Caco-2 (cell line): ENCODE measurements around the gene COLEC12. TPM values are rescaled to one million over a fixed set of nuclear protein-coding genes. Genes with fewer than 3 reads are reported as not detected.

ENCODE experiments used
- BruUV-seq: library from RNA; stranded (reverse); fragments of 400-500 nt; replicated peaks from 2 replicates; lab custom pipeline; 2021; lab: Mats Ljungman, UMichigan
- CTCF ChIA-PET: fragments of 300-600 bp; sonication (Branson Sonifier 250); formaldehyde crosslinking; loops from one replicate; lab custom pipeline; 2022; ENCODE audit warnings: antibody characterized with exemption; lab: Charles Lee
- POLR2A ChIA-PET: fragments of 300-600 bp; sonication (Branson Sonifier 250); formaldehyde crosslinking; loops from one replicate; lab custom pipeline; 2022; ENCODE audit warnings: antibody characterized with exemption; lab: Charles Lee
- DNase-seq, 2 experiments: peaks; one replicate each; pipeline versions ENCODE4 v3.0.0 to v3.0.0-alpha.2; 2020 to 2022
- H3K27me3 ChIP-seq: replicated peaks from 2 replicates; pipeline ENCODE4 v1.6.0; 2011; ENCODE audit warnings: low read length; ENCODE audit not compliant: control insufficient read depth, insufficient read depth
- H3K36me3 ChIP-seq: 2 replicates; pipeline ENCODE4 v1.5.1; 2011; ENCODE audit warnings: low read length; ENCODE audit not compliant: control insufficient read depth, insufficient read depth
- H3K4me1 ChIP-seq: fragments of 250-450 bp; sonication (Bioruptor Pico); 2 replicates; pipeline ENCODE4 v1.5.1; 2020; ENCODE audit warnings: mild to moderate bottlenecking
- H3K4me3 ChIP-seq: 2 replicates; pipeline ENCODE4 v1.5.1; 2011; ENCODE audit warnings: low read depth, mild to moderate bottlenecking, control low read depth, low read length
- H3K9me3 ChIP-seq: fragments of 250-450 bp; sonication (Bioruptor Pico); 2 replicates; pipeline ENCODE4 v1.5.1; 2020; ENCODE audit warnings: mild to moderate bottlenecking, moderate library complexity
- H3K27ac Mint-ChIP-seq: one replicate; pipeline ENCODE4 v1.8.0; 2022; ENCODE audit warnings: mixed read lengths; ENCODE audit not compliant: unreplicated experiment
- H3K27me3 Mint-ChIP-seq: one replicate; pipeline ENCODE4 v1.8.0; 2022; ENCODE audit warnings: mixed read lengths; ENCODE audit not compliant: insufficient read depth, unreplicated experiment
- H3K36me3 Mint-ChIP-seq: one replicate; pipeline ENCODE4 v1.8.0; 2022; ENCODE audit warnings: mild to moderate bottlenecking, mixed read lengths; ENCODE audit not compliant: insufficient read depth, unreplicated experiment
- H3K4me1 Mint-ChIP-seq: one replicate; pipeline ENCODE4 v1.8.0; 2022; ENCODE audit warnings: low read depth, mixed read lengths; ENCODE audit not compliant: unreplicated experiment
- H3K4me3 Mint-ChIP-seq: one replicate; pipeline ENCODE4 v1.8.0; 2022; ENCODE audit warnings: mild to moderate bottlenecking, moderate library complexity, mixed read lengths; ENCODE audit not compliant: unreplicated experiment
- H3K9me3 Mint-ChIP-seq: one replicate; pipeline ENCODE4 v1.8.0; 2022; ENCODE audit warnings: mixed read lengths; ENCODE audit not compliant: unreplicated experiment
- CTCF ChIP-seq, 2 experiments: fragments of 200-600 bp in 1 of 2; IDR thresholded peaks; 1 replicate in 1 of 2; 2 replicates in 1 of 2; pipeline versions ENCODE4 v1.5.1 to v1.8.0; 2011 to 2022; ENCODE audit warnings: antibody characterized with exemption in 1 of 2, control low read depth in 1 of 2, inconsistent platforms in 1 of 2, low read depth in 1 of 2, low read length in 1 of 2, mild to moderate bottlenecking in 1 of 2, moderate library complexity in 1 of 2; ENCODE audit not compliant: insufficient read depth in 1 of 2, severe bottlenecking in 1 of 2, unreplicated experiment in 1 of 2
- intact Hi-C: fragments of 100-400 bp; cut with micrococcal nuclease; formaldehyde crosslinking; loops from one replicate; pipeline ENCODE4 v1.10.0; 2022; ENCODE audit not compliant: unreplicated experiment
- total RNA-seq: library from RNA; stranded (reverse); gene quantifications from 2 replicates; pipeline ENCODE4 v1.2.3, GENCODE V29; 2022

The COLEC12 gene
- total RNA-seq, 1 experiment from 2014 or later = 0.09 TPM

- no peak overlapping the region for H3K4me3 ChIP-seq
- H3K9me3 Mint-ChIP-seq = peaks cover under 1% of the 10 kb centered on the region
- no peak for TF ChIP-seq CTCF (IDR thresholded peaks at IDR 0.05; ENCODE audit: insufficient read depth in 1 of 2, low read depth in 1 of 2, low read length in 1 of 2, severe bottlenecking in 1 of 2, unreplicated experiment in 1 of 2)
- H3K36me3 Mint-ChIP-seq = no peaks in the 10 kb centered on the region
- no peaks in the 10 kb centered on the region for H3K27me3 Mint-ChIP-seq
- no peaks in the 10 kb centered on the region for H3K4me1 Mint-ChIP-seq
- no TSS peak for BruUV-seq
- POLR2A ChIA-PET = no interaction called here
- DNase-seq = no peak
- H3K9me3 ChIP-seq = no peaks in the 10 kb centered on the region
- intact Hi-C loops = no loop called here
- CTCF ChIA-PET = no interaction called here
- no peaks in the 10 kb centered on the region for H3K36me3 ChIP-seq
- H3K4me3 Mint-ChIP-seq = no peak overlapping the region
- H3K4me1 ChIP-seq = peaks cover 4% of the 10 kb centered on the region; the same call in 1 of the 2 replicates
- H3K27me3 ChIP-seq = no peaks in the 10 kb centered on the region
- no peak overlapping the region for H3K27ac Mint-ChIP-seq
These were observed 55.4 kb downstream of the COLEC12 start for GRCh38 chr18:445055-445454.

GRCh38 chr18:438571-438970 is 61.9 kb downstream of the COLEC12 start:
- Histone ChIP-seq H3K4me1 (no peaks in the 10 kb centered on the region), H3K9me3 (no peaks in the 10 kb centered on the region; the same call in 1 of the 2 replicates), H3K27me3 (no peaks in the 10 kb centered on the region), H3K4me3 (no peak overlapping the region), H3K36me3 (no peaks in the 10 kb centered on the region)
- ChIA-PET POLR2A (no interaction called here), CTCF (no interaction called here)
- no TSS peak for BruUV-seq
- TF ChIP-seq CTCF (IDR thresholded peaks at IDR 0.05; ENCODE audit: insufficient read depth in 1 of 2, low read depth in 1 of 2, low read length in 1 of 2, severe bottlenecking in 1 of 2, unreplicated experiment in 1 of 2) = no peak
- DNase-seq = no peak
- Mint-ChIP-seq H3K4me1 (no peaks in the 10 kb centered on the region), H3K27ac (no peak overlapping the region), H3K36me3 (no peaks in the 10 kb centered on the region), H3K4me3 (no peak overlapping the region), H3K9me3 (no peaks in the 10 kb centered on the region), H3K27me3 (no peaks in the 10 kb centered on the region)
- intact Hi-C loops = no loop called here

GRCh38 chr18:435940-436339 is 64.6 kb downstream of the COLEC12 start:
- POLR2A ChIA-PET = no interaction called here
- H3K27me3 Mint-ChIP-seq = no peaks in the 10 kb centered on the region
- H3K4me3 ChIP-seq = no peak overlapping the region
- no peaks in the 10 kb centered on the region for H3K4me1 ChIP-seq
- CTCF ChIA-PET = no interaction called here
- intact Hi-C loops = no loop called here
- no peaks in the 10 kb centered on the region; the same call in 1 of the 2 replicates for H3K9me3 ChIP-seq
- no peaks in the 10 kb centered on the region for H3K27me3 ChIP-seq
- H3K4me1 Mint-ChIP-seq = no peaks in the 10 kb centered on the region
- no peak overlapping the region for H3K4me3 Mint-ChIP-seq
- no peaks in the 10 kb centered on the region for H3K36me3 ChIP-seq
- no peak overlapping the region for H3K27ac Mint-ChIP-seq
- BruUV-seq = no TSS peak
- no peaks in the 10 kb centered on the region for H3K9me3 Mint-ChIP-seq
- no peak for TF ChIP-seq CTCF (IDR thresholded peaks at IDR 0.05; ENCODE audit: insufficient read depth in 1 of 2, low read depth in 1 of 2, low read length in 1 of 2, severe bottlenecking in 1 of 2, unreplicated experiment in 1 of 2)
- H3K36me3 Mint-ChIP-seq = no peaks in the 10 kb centered on the region
- no peak for DNase-seq
